A673 (cell line): ENCODE measurements around the gene ILF3.

ENCODE experiments used
- EZH2 ChIP-seq: fragments of 200-600 bp; sonication (generic); IDR thresholded peaks from 2 replicates; pipeline ENCODE4 v1.6.1; 2017; ENCODE audit warnings: borderline replicate concordance, low read depth, mild to moderate bottlenecking, mixed read lengths, antibody characterized with exemption, low read length; ENCODE audit not compliant: poor library complexity, severe bottlenecking
- TF ChIP-seq, protein P1 (sequence below): fragments of 300-800, 200-600 bp; sonication (generic); conservative IDR thresholded peaks from 2 replicates; pipeline ENCODE4 v1.5.1; 2017; ENCODE audit warnings: low read depth, mild to moderate bottlenecking, antibody characterized with exemption, low read length, moderate library complexity, mixed read lengths

DNA sequence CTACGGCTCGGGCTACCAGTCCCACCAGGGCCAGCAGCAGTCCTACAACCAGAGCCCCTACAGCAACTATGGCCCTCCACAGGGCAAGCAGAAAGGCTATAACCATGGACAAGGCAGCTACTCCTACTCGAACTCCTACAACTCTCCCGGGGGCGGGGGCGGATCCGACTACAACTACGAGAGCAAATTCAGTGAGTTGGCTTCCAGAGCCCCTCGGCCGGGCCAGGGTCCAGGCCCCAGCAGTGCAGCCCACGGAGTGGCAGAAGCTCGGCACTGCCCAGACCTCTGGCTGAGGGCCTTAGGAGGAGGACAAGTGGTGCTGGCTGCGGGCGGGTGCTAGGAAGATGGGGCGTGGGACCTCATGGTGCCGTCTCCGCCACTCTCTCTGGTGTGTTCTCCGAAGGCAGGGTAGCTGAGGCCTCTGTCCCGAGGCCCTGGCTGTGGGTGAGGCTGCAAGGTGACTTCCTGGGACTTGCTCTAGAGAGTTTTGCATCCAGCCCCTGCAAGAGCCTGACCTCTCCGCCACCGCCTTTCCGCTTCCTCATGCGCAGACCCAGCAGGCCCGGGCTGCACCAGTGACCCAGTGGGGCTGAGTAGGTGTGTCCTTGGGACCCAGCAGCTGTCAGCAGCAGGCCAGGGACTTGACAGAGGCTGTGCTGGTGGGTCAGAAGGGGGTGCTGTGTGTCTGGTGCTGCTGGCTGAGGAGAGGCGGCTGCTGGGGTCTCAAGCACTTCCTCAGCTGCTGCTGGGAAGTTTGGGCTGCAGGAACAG, 33.6 kb downstream of the ILF3 start:
- TF ChIP-seq, protein P1, sequence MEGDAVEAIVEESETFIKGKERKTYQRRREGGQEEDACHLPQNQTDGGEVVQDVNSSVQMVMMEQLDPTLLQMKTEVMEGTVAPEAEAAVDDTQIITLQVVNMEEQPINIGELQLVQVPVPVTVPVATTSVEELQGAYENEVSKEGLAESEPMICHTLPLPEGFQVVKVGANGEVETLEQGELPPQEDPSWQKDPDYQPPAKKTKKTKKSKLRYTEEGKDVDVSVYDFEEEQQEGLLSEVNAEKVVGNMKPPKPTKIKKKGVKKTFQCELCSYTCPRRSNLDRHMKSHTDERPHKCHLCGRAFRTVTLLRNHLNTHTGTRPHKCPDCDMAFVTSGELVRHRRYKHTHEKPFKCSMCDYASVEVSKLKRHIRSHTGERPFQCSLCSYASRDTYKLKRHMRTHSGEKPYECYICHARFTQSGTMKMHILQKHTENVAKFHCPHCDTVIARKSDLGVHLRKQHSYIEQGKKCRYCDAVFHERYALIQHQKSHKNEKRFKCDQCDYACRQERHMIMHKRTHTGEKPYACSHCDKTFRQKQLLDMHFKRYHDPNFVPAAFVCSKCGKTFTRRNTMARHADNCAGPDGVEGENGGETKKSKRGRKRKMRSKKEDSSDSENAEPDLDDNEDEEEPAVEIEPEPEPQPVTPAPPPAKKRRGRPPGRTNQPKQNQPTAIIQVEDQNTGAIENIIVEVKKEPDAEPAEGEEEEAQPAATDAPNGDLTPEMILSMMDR: no peak
- TF ChIP-seq EZH2: no peak
